Psoas muscle (tissue), 8 donors: ENCODE results near the gene PLPP4. TPM values are rescaled to one million over a fixed set of nuclear protein-coding genes. Genes with fewer than 3 reads are reported as not detected.

Source experiments
- ATAC-seq, 4 donors: fragments of 200-7000 bp; cut with Tn5 transposase; one replicate each; pipeline ENCODE4 v1.9.1; 2020; ENCODE audit warnings: moderate library complexity in 3 of 4, mild to moderate bottlenecking in 2 of 4
- DNase-seq, 2 donors: peaks; one replicate each; pipeline ENCODE4 v3.0.0-alpha.2; 2020
- H3K27ac ChIP-seq: fragments of 200-600 bp; one replicate; pipeline ENCODE4 v1.8.0; 2022
- H3K27me3 ChIP-seq, 3 donors: fragments of 200-600 bp in 1 of 3; one replicate each; pipeline versions ENCODE4 v1.6.1 to v1.8.0; 2013 to 2022; ENCODE audit warnings: low read length in 2 of 3, mild to moderate bottlenecking in 2 of 3, moderate library complexity in 1 of 3; ENCODE audit not compliant: insufficient read depth in 3 of 3
- H3K36me3 ChIP-seq, 2 donors: fragments of 200-600 bp in 1 of 2; one replicate each; pipeline versions ENCODE4 v1.6.1 to v1.8.0; 2013 to 2022; ENCODE audit warnings: low read depth in 1 of 2, mild to moderate bottlenecking in 1 of 2, moderate library complexity in 1 of 2; ENCODE audit not compliant: insufficient read depth in 1 of 2
- H3K4me1 ChIP-seq: fragments of 200-600 bp; one replicate; pipeline ENCODE4 v1.8.0; 2022
- H3K4me3 ChIP-seq: fragments of 200-600 bp; one replicate; pipeline ENCODE4 v1.8.0; 2022; ENCODE audit warnings: mild to moderate bottlenecking
- H3K9me3 ChIP-seq: fragments of 200-600 bp; one replicate; pipeline ENCODE4 v1.8.0; 2022
- CTCF ChIP-seq: fragments of 200-600 bp; IDR thresholded peaks from one replicate; pipeline ENCODE4 v1.8.0; 2022; ENCODE audit warnings: antibody characterized with exemption
- WGBS, 3 donors: extraction: QIAGEN DNeasy Blood & Tissue Kit; methylation state at CpG; one replicate each; pipeline versions ENCODE4 v1.1.6 to v1.1.7; 2013; 5-methylcytosine and 5-hydroxymethylcytosine counted together
- intact Hi-C, 2 donors: fragments of 100-400 bp; cut with DNase I; formaldehyde crosslinking; loops; one replicate each; pipeline versions ENCODE4 v1.11.0 to v1.14.2; 2022
- polyA plus RNA-seq, 3 donors: library from polyadenylated mRNA; stranded (reverse); fragments of 200-250 nt; gene quantifications; one replicate each; pipeline ENCODE4 v1.2.3, GENCODE V29; 2013
- total RNA-seq, 4 donors: library from RNA; stranded (reverse); fragmentation: NEBNext Ultra II Directional in 2 of 4; extraction: Animal tissue kit (Norgen Biotek cat#: 25700) in 2 of 4; gene quantifications; one replicate each; pipeline versions ENCODE4 v1.2.1 to v1.2.4, GENCODE V29; 2021 to 2023
- donor health status: healthy with polysubstance abuse.
- donor health status: DM: no; HTN: no; CAD: no; lungs with moderate emphysema.
- donor health status: Bipolar disorder and iron deficiency.
- donor health status: healthy.
- donor health status: DM: yes; HTN: yes; CAD: no.
- donor health status: DM: no; HTN: no; CAD: no.
- donor health status: DM: no; HTN: no; CAD: no.
- donor health status: DM: yes; HTN: yes; CAD: no.

The PLPP4 gene
- total and polyA plus RNA-seq, 7 donors, result not detected

- Histone ChIP-seq H3K36me3 (no peaks in the 10 kb centered on the region), H3K4me3 (peak overlapping the region; percentile 47), H3K27ac (no peak overlapping the region), H3K4me1 (no peaks in the 10 kb centered on the region), H3K27me3 (peaks cover 0 to 48% (median 22%) of the 10 kb centered on the region in 3 donors), H3K9me3 (no peaks in the 10 kb centered on the region)
- WGBS, 3 donors, result 9 to 10% (median 9%) methylated on average over 49 to 52 of the region's 52 CpGs
- no peak for ATAC-seq
- intact Hi-C loops, result no loop called here
- no peak for TF ChIP-seq CTCF
- no peak for DNase-seq
Observed at GRCh38 chr10:120457431-120458172, 575 bp downstream of the PLPP4 start.

- ATAC-seq, result no peak
- Histone ChIP-seq H3K4me3 (no peak overlapping the region), H3K4me1 (no peaks in the 10 kb centered on the region), H3K27me3 (peaks cover 0 to 48% (median 22%) of the 10 kb centered on the region in 3 donors), H3K27ac (no peak overlapping the region), H3K9me3 (no peaks in the 10 kb centered on the region), H3K36me3 (no peaks in the 10 kb centered on the region)
- DNase-seq, result no peak
- intact Hi-C loops, result no loop called here
- 57 to 68% (median 59%) methylated on average over 4 of the region's 4 CpGs for WGBS, 3 donors
- no peak for TF ChIP-seq CTCF
Observed at GRCh38 chr10:120458432-120458831, 1.4 kb downstream of the PLPP4 start.

GRCh38 chr10:120459185-120459584, 2.2 kb downstream of the PLPP4 start:
- H3K36me3 ChIP-seq, result no peaks in the 10 kb centered on the region
- ATAC-seq, result no peak
- peaks cover 0 to 48% (median 22%) of the 10 kb centered on the region in 3 donors for H3K27me3 ChIP-seq
- no peak for DNase-seq
- no peak for TF ChIP-seq CTCF
- H3K4me3 ChIP-seq, result no peak overlapping the region
- no peak overlapping the region for H3K27ac ChIP-seq
- intact Hi-C loops, result no loop called here
- H3K4me1 ChIP-seq, result no peaks in the 10 kb centered on the region
- no peaks in the 10 kb centered on the region for H3K9me3 ChIP-seq
- 39 to 52% (median 39%) methylated on average over 5 of the region's 5 CpGs for WGBS, 3 donors

GRCh38 chr10:120460186-120460585, 3.2 kb downstream of the PLPP4 start:
- Histone ChIP-seq H3K27me3 (peaks cover 0 to 47% (median 22%) of the 10 kb centered on the region in 3 donors), H3K4me3 (no peak overlapping the region), H3K36me3 (no peaks in the 10 kb centered on the region), H3K27ac (no peak overlapping the region), H3K4me1 (no peaks in the 10 kb centered on the region), H3K9me3 (no peaks in the 10 kb centered on the region)
- TF ChIP-seq CTCF, result no peak
- intact Hi-C loops, result no loop called here
- ATAC-seq (no peak), DNase-seq (no peak)
- 39 to 95% (median 91%) methylated on average over 1 of the region's 1 CpG for WGBS, 3 donors

DNA sequence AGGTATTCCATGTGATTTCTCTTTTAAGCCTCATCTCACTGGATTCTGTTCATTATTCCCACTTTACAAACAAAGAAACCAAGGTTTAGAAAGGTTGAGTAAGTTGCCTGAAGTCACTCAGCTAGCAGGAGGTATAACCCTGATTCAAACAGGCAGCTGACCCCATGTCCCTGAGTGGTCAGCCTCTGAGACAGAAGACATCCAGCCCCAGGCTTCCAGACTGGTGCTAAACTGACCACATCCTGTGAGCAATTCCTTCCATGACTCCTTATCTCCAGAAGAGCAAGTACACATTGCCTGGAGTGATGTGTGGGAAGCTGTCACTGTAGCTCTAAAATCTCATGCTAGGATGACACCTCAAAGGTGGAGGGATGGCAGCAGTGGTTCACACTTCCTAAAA, 3.7 kb downstream of the PLPP4 start:
- H3K27me3 ChIP-seq, result peaks cover 0 to 44% (median 20%) of the 10 kb centered on the region in 3 donors
- ATAC-seq (no peak), DNase-seq (no peak)
- TF ChIP-seq CTCF, result no peak
- intact Hi-C loops, result no loop called here
- H3K9me3 ChIP-seq, result no peaks in the 10 kb centered on the region
- H3K4me1 ChIP-seq, result no peaks in the 10 kb centered on the region
- H3K4me3 ChIP-seq, result no peak overlapping the region
- H3K36me3 ChIP-seq, result no peaks in the 10 kb centered on the region
- no peak overlapping the region for H3K27ac ChIP-seq
